C4-2B (cell line): ENCODE measurements around the gene SSR3.

Experiments
- H3K27ac ChIP-seq: fragments of 450-650 bp; 2 replicates; pipeline ENCODE4 v1.5.1; 2017
- CTCF ChIP-seq: fragments of 450-650 bp; conservative IDR thresholded peaks from 2 replicates; pipeline ENCODE4 v1.5.1; 2017; ENCODE audit warnings: mild to moderate bottlenecking
- ZFX ChIP-seq: fragments of 450-650 bp; IDR thresholded peaks from 2 replicates; pipeline ENCODE4 v1.6.1; 2017

Gene SSR3

GRCh38 chr3:156497326-156497725 lies 57.6 kb downstream of the SSR3 start:
- TF ChIP-seq ZFX (no peak), CTCF (no peak)
- H3K27ac ChIP-seq, result no peak overlapping the region

GRCh38 chr3:156495816-156496215 lies 59.1 kb downstream of the SSR3 start:
- no peak overlapping the region for H3K27ac ChIP-seq
- TF ChIP-seq ZFX (no peak), CTCF (no peak)

- H3K27ac ChIP-seq, result no peak overlapping the region
- TF ChIP-seq CTCF (no peak), ZFX (no peak)
Observed at GRCh38 chr3:156493887-156494286, 61.0 kb downstream of the SSR3 start.

GRCh38 chr3:156492801-156493261 lies 62.1 kb downstream of the SSR3 start:
- no peak for TF ChIP-seq CTCF
- TF ChIP-seq ZFX, result no peak
- H3K27ac ChIP-seq, result no peak overlapping the region

- TF ChIP-seq CTCF (no peak), ZFX (no peak)
- H3K27ac ChIP-seq, result no peak overlapping the region
Observed at GRCh38 chr3:156491192-156491591, 63.7 kb downstream of the SSR3 start.
